Naive B cell (primary cell): ENCODE measurements around the gene GAB2. TPM values are rescaled to one million over a fixed set of nuclear protein-coding genes. Genes with fewer than 3 reads are reported as not detected.
A peak's percentile ranks its signal among the peaks of the same experiment; 100 is the strongest.
"Not testable (repeated sequence)": the region's sequence is repeated elsewhere in the genome, so short reads cannot be mapped to it uniquely, and the experiment has no call there.

ENCODE experiments used
- ATAC-seq, 2 donors: fragments of 150-1000 bp; cut with Tn5 transposase; 2 replicates each; pipeline ENCODE4 v1.10.0; 2021; ENCODE audit warnings: low read depth in 2 of 2, mild to moderate bottlenecking in 2 of 2, moderate library complexity in 2 of 2
- DNase-seq: peaks from one replicate; pipeline ENCODE4 v3.0.0; 2022
- H3K27ac Mint-ChIP-seq, 6 donors: one replicate each; pipeline ENCODE4 v1.8.0; 2020 to 2022; ENCODE audit warnings: mild to moderate bottlenecking in 6 of 6, mixed read lengths in 6 of 6, moderate library complexity in 5 of 6, inconsistent platforms in 2 of 6
- H3K27me3 Mint-ChIP-seq, 3 donors: one replicate each; pipeline ENCODE4 v1.8.0; 2021 to 2022; ENCODE audit warnings: mixed read lengths in 3 of 3, mild to moderate bottlenecking in 1 of 3
- H3K36me3 Mint-ChIP-seq, 2 donors: one replicate each; pipeline ENCODE4 v1.8.0; 2020 to 2022; ENCODE audit warnings: mixed read lengths in 2 of 2, inconsistent platforms in 1 of 2, mild to moderate bottlenecking in 1 of 2
- H3K4me1 Mint-ChIP-seq, 3 donors: one replicate each; pipeline ENCODE4 v1.8.0; 2020 to 2022; ENCODE audit warnings: mixed read lengths in 3 of 3, inconsistent platforms in 1 of 3, mild to moderate bottlenecking in 1 of 3, moderate library complexity in 1 of 3
- H3K4me3 Mint-ChIP-seq, 8 donors: one replicate each; pipeline ENCODE4 v1.8.0; 2020 to 2022; ENCODE audit warnings: mild to moderate bottlenecking in 8 of 8, mixed read lengths in 8 of 8, moderate library complexity in 8 of 8, inconsistent platforms in 2 of 8
- H3K9me3 Mint-ChIP-seq, 7 donors: one replicate each; pipeline ENCODE4 v1.8.0; 2020 to 2022; ENCODE audit warnings: mixed read lengths in 7 of 7, mild to moderate bottlenecking in 5 of 7, inconsistent platforms in 2 of 7, moderate library complexity in 1 of 7
- polyA plus RNA-seq, 6 donors: library from polyadenylated mRNA; unstranded; fragments of 300-500 nt; fragmentation: Illumina TruSeq; gene quantifications; one replicate each; pipeline ENCODE4 v1.2.3, GENCODE V29; 2021; ENCODE audit warnings: low read depth in 6 of 6

GAB2 gene
- polyA plus RNA-seq, 6 donors from 2014 or later, result 0.71 to 4.2 (median 2.2) TPM

DNA sequence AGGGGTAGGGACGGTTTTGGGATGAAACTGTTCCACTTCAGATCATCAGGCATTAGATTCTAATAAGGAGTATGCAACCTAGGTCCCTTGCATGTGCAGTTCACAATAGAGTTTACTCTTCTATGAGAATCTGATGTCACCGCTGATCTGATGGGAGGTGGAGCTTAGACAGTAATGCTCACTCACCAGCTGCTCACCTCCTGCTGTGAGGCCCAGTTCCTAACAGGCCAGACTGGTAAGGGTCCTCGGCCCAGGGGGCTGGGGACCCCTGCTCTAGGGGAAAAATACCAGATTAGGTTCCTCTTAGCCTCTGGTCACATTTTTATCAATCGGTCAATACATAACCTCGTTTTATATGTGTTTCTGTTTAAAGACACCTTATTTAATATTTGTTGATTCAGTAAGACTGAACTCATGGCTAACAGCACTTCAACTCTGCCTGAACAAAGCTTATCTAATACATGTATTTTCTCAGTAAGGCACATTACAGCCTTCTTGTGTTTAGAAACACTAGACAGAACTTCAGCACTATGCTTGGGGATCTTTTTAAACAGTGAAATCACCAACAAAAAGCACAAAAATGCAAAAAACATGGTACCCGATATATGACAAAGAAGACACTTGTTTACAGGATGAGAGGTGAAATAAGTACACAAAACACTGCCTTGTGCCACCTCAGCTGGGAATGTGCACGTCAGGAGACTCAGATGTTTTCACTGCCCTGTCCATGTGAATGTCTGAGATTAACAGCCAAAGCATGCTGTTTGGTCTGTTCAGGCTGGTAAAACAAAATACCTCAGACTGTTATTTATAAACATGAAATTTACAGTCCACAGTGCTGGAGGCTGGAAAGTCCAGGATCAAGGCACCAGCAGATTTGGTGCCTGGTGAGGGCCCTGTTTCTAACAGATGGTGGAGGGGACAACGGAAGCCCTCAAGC is 121.4 kb downstream of the GAB2 start:
- Mint-ChIP-seq H3K9me3 (no peaks in the 10 kb centered on the region), H3K27ac (no peak overlapping the region), H3K36me3 (peaks cover 0 to 7% of the 10 kb centered on the region in 2 donors), H3K27me3 (no peaks in the 10 kb centered on the region), H3K4me3 (no peak overlapping the region), H3K4me1 (peaks cover 0 to 20% (median 8%) of the 10 kb centered on the region in 3 donors)
- DNase-seq (no peak), ATAC-seq (no peak)

DNA sequence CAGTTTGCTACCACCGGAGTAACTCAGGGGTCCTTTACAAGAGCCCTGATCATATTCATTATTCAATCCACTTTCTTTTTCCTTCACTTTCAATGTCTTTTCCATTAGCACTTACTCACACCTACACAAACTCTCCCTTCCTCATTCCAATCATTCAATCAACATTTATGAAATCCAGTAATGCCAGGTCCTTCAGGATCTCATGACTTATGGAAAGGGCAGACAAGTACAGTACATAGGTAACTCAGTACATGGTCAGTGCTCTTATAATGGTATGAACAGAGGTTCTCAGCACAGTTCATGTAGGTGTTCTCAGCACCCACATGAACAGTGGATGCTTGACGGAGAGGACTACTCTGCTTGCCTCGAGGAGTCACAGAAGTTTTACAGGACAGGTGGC is 122.3 kb downstream of the GAB2 start:
- DNase-seq, result no peak
- H3K4me3 Mint-ChIP-seq, result no peak overlapping the region
- peaks cover 0 to 2% (median 0%) of the 10 kb centered on the region in 7 donors for H3K9me3 Mint-ChIP-seq
- H3K27ac Mint-ChIP-seq, result no peak overlapping the region
- H3K36me3 Mint-ChIP-seq, result peaks cover 0 to 7% of the 10 kb centered on the region in 2 donors
- no peak for ATAC-seq
- peaks cover 7 to 26% (median 12%) of the 10 kb centered on the region in 3 donors for H3K4me1 Mint-ChIP-seq
- H3K27me3 Mint-ChIP-seq, result no peaks in the 10 kb centered on the region

DNA sequence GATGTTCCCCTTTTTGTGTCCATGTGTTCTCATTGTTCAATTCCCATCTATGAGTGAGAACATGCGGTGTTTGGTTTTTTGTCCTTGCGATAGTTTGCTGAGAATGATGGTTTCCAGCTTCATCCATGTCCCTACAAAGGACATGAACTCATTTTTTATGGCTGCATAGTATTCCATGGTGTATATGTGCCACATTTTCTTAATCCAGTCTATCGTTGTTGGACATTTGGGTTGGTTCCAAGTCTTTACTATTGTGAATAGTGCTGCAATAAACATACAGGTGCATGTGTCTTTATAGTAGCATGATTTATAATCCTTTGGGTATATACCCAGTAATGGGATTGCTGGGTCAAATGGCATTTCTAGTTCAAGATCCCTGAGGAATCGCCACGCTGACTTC is 123.5 kb downstream of the GAB2 start:
- not testable (repeated sequence) for DNase-seq, H3K9me3 Mint-ChIP-seq, H3K27me3 Mint-ChIP-seq, H3K27ac Mint-ChIP-seq, H3K4me3 Mint-ChIP-seq, ATAC-seq
- Mint-ChIP-seq H3K36me3 (peaks cover 0 to 15% of the 10 kb centered on the region in 2 donors), H3K4me1 (peaks cover 18 to 38% (median 20%) of the 10 kb centered on the region in 3 donors)

DNA sequence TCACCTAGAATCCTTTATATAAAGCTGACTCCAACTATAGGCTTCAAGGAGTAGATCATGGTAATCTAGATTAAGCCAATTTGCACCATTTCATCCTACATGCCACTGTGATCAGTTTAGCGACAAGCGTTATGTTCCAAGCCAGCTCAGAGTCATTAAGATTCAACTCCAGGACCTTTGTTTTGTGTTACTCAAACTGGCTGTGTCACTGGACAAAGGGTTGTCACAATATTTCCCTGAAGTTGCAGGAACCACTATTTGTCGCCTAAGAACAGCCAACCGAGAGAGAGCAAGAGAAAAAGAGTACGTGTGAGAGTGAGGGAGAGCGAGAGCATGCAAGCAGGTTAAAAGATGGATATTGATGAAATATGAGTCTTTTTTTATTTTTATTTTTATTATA is 124.1 kb downstream of the GAB2 start:
- peaks cover 0 to 15% of the 10 kb centered on the region in 2 donors for H3K36me3 Mint-ChIP-seq
- peaks cover 0 to 5% (median 2%) of the 10 kb centered on the region in 7 donors for H3K9me3 Mint-ChIP-seq
- H3K4me1 Mint-ChIP-seq, result peaks cover 18 to 38% (median 20%) of the 10 kb centered on the region in 3 donors
- no peak for ATAC-seq
- no peaks in the 10 kb centered on the region for H3K27me3 Mint-ChIP-seq
- no peak for DNase-seq
- no peak overlapping the region for H3K4me3 Mint-ChIP-seq
- H3K27ac Mint-ChIP-seq, result no peak overlapping the region

DNA sequence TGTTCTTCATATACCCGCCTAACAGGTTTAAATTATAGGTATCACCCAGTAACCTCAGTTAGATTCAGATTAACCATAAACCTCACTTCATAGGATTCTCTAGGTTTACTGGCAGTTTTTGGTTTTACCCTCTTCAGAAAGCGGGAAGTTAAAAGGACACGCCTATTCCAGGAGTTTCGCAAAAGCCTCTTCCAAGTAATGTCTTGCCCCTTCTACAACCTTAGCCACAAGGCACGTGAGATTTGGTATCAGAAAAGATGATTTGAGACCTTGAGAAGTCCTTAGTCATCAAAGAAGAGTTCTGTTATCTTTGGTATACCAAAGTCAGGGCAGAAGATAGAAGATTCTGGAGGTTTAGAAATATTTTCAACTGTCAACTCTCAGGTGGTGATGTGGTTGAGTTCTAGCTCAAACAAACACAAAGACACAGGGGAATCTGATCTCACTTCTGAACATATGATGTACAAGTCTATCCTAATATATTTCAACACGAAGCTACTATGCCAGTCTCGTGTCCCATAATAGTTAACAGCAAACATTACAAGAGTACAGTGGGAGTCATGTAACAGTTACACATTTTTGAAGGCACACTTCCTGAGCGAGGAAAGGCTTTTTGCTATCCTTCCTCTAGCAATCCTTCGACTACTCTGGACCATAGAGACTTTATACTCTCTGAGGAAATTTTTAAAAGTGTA is 125.4 kb downstream of the GAB2 start:
- Mint-ChIP-seq H3K4me1 (peaks cover 18 to 34% (median 20%) of the 10 kb centered on the region in 3 donors), H3K36me3 (peaks cover 0 to 15% of the 10 kb centered on the region in 2 donors), H3K27me3 (no peaks in the 10 kb centered on the region), H3K9me3 (peaks cover 0 to 7% (median 2%) of the 10 kb centered on the region in 7 donors), H3K4me3 (no peak overlapping the region), H3K27ac (peak overlapping the region in 4 of 6 donors; percentile 13 to 89 (median 46))
- DNase-seq, result no peak
- ATAC-seq, result no peak

DNA sequence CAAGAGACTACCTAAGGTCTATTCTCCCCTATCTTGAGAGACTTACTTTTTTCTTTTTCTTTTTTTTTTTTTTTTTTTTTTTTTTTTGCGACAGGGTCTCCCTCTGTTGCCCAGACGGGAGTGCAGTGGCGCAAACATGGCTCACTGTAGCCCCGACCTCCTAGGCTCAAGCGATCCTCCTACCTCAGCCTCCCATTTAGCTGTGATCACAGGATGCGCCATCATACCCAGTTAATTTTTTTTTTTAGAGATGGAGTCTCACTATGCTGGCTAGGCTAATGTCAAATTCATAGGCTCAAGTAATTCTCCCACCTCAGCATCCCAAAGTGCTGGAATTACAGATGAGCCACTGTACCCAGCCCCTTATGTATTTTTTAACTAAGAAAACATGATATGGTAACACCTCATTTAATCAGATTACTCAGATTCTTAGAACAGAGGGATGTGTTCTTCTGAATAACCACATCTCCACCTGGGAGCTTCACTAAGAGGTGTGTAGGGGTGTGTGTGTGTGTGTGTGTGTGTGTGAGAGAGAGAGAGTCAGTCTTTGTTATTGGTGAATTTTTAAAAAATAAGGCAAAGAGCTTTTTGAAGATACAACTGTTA is 126.0 kb downstream of the GAB2 start:
- Mint-ChIP-seq H3K9me3 (peaks cover 0 to 7% (median 2%) of the 10 kb centered on the region in 7 donors), H3K27ac (peak overlapping the region in 5 of 6 donors; percentile 13 to 89 (median 61)), H3K27me3 (no peaks in the 10 kb centered on the region), H3K36me3 (peaks cover 0 to 15% of the 10 kb centered on the region in 2 donors), H3K4me3 (peak overlapping the region in 1 of 8 donors; percentile 51), H3K4me1 (peaks cover 18 to 33% (median 20%) of the 10 kb centered on the region in 3 donors)
- DNase-seq (no peak), ATAC-seq (no peak)

DNA sequence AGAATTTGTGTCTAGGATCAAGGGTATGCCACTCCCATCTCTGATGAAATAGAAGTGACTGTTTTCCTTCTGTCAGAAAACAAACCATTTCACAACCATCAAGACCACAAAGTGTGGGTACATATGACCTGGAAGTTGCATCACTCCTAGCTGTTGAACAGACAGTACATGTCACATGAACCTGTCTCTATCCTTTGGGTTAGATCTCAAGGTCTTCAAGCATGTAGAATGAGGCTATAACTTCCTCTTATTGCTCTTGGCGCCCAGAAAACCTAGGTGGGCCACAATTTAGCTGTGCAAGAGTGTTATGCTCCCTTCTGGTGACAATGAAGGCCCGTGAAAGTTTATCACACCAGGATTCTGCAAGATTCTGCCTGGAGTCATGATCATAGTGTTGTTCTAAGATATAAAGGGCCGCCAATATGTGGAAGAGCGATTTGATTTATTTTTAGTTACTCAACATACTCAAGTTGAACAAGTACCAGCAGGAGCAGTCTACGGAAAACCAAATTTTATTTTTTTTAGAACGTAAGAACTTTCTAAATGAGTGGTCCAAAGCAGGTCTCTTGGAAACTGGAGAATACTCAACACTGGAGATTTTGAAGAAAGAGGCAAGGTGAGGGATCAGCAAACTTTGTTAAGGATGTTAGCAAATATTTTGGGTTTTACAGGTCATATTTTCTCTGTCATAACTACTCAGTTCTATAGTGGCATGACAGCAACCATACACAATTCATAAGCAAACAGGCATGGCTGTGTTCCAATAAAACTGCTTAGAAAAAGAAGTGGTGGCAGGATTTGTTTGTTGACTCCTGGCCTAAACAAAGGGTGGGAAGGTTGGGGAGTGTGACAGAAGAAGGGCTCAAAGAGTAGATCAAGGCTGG is 127.1 kb downstream of the GAB2 start:
- Mint-ChIP-seq H3K27me3 (no peaks in the 10 kb centered on the region), H3K4me3 (peak overlapping the region in 1 of 8 donors; percentile 13), H3K27ac (peak overlapping the region in 5 of 6 donors; percentile 21 to 76 (median 71)), H3K9me3 (peaks cover 0 to 7% (median 2%) of the 10 kb centered on the region in 7 donors), H3K36me3 (peaks cover 0 to 15% of the 10 kb centered on the region in 2 donors), H3K4me1 (peaks cover 18 to 33% (median 24%) of the 10 kb centered on the region in 3 donors)
- DNase-seq (peak; percentile 54), ATAC-seq (peak; percentile 98 to 99)

DNA sequence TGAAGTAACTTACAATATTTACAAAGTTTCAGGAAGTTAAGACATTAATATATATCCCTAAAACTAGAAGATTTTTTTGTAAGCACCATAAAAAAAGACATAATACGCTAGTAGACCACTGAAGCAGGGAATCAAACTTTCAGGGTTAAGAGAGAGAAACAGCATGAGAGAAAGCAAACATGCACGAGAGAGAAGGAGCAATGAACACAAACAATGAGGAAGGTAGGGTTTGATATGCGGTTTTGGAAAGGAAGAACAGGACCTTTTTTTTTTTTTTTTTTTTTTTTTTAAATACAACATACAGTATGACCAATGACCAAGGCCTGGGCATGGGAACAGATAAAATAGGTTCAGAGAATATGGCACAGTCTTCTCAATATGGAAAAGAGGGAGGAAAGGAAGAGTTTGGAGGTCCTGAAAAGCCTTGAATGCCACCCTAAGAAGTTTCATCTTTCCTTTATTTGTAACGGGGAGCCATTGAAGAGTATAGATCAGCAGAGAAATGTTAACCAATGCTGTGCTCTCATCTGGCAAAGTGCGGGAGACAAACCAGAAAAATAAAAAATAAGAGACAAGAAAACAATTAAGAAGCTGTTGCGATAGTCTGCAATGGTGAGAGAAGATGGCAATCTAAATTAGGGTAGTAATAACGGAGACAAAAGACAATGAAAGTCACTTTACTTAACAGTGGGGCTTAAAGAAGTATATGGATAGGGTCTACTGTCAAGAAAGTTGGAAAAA is 127.9 kb downstream of the GAB2 start:
- Mint-ChIP-seq H3K27me3 (no peaks in the 10 kb centered on the region), H3K36me3 (peaks cover 0 to 15% of the 10 kb centered on the region in 2 donors), H3K27ac (peak overlapping the region in 4 of 6 donors; percentile 27 to 76 (median 72)), H3K4me1 (peaks cover 18 to 28% (median 20%) of the 10 kb centered on the region in 3 donors), H3K9me3 (peaks cover 0 to 7% (median 2%) of the 10 kb centered on the region in 7 donors), H3K4me3 (peak overlapping the region in 1 of 8 donors; percentile 64)
- ATAC-seq, result no peak
- no peak for DNase-seq

DNA sequence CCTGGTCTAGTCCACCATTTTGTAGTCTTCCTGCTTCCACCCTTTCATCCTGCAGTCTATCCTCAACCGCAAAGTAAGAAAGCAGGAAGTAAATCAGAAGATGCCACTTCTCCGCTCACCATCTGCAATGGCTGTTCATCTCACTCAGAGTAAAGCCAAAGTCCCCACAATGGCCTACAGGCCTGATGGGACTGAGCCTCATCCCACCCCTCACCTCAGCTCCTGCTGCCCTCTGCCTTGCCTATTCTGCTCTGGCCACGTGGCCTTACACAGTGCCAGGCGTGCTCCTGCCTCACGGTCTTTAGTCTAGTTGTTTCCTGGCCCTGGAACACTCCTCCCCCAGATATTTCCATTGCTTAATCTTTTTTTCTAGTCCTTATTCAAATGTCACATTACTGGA is 133.4 kb downstream of the GAB2 start:
- H3K36me3 Mint-ChIP-seq, result peaks cover 0 to 1% of the 10 kb centered on the region in 2 donors
- no peak overlapping the region for H3K27ac Mint-ChIP-seq
- no peak overlapping the region for H3K4me3 Mint-ChIP-seq
- no peaks in the 10 kb centered on the region for H3K27me3 Mint-ChIP-seq
- ATAC-seq, result no peak
- H3K9me3 Mint-ChIP-seq, result peaks cover 0 to 7% (median 0%) of the 10 kb centered on the region in 7 donors
- peaks cover 0 to 20% (median 4%) of the 10 kb centered on the region in 3 donors for H3K4me1 Mint-ChIP-seq
- DNase-seq, result no peak

DNA sequence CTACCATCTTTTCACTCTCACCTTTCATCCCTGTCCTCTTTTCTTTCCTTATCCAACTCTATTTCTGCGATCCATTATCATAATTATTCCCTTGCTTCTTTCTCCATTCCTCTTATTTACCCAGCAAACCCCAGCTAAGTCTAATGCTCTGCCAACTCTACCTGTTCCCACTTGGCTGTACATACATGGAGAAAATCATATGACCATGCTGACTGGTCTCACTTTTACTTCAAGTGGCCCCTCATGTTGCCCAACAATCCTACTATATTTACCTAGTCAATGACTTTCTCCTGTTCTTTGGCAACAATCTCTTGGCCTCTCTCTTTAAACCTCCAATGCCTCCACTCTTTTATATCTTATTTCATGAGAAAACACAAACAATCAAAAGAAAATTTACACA is 134.8 kb downstream of the GAB2 start:
- Mint-ChIP-seq H3K9me3 (no peaks in the 10 kb centered on the region), H3K27ac (no peak overlapping the region), H3K4me1 (peaks cover 0 to 19% (median 4%) of the 10 kb centered on the region in 3 donors), H3K36me3 (no peaks in the 10 kb centered on the region), H3K4me3 (no peak overlapping the region), H3K27me3 (no peaks in the 10 kb centered on the region)
- ATAC-seq (no peak), DNase-seq (no peak)

DNA sequence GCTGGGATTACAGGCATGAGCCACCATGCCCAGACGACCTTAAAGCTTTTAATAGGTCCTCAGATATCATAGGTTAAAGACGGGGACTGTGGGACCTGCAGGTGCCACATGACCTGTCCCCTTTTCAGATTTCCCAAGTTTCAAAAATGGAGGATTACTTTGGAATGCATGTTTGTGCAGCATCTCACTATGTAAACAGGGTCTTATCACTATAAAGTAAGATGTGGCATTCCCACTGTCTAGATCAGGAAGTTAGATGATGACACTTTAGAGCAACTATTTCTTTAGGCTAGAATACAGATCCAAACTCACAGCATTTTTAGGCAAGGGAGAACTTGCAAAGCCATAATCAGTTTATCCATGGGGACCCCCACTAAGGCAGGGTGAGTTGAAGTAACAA is 136.1 kb downstream of the GAB2 start:
- Mint-ChIP-seq H3K27me3 (no peaks in the 10 kb centered on the region), H3K4me3 (no peak overlapping the region), H3K9me3 (no peaks in the 10 kb centered on the region), H3K4me1 (peaks cover 0 to 18% (median 4%) of the 10 kb centered on the region in 3 donors), H3K27ac (no peak overlapping the region), H3K36me3 (no peaks in the 10 kb centered on the region)
- no peak for ATAC-seq
- DNase-seq, result no peak
